ENCODE results near the gene UBR2. TPM values are rescaled to one million over a fixed set of nuclear protein-coding genes. Genes with fewer than 3 reads are reported as not detected.

The UBR2 gene
- total and polyA plus RNA-seq, 2 of the 4 experiments (the other 2 are of a cell fraction) = 7.7 to 32.3 TPM

- in situ Hi-C loops (cut with MboI; ENCODE audit: low sequenced_read_pairs) (no loop called here), dilution Hi-C loops (cut with HindIII; ENCODE audit: low sequenced_read_pairs, unreplicated experiment) (no loop called here), intact Hi-C loops (cut with micrococcal nuclease) (loop anchor here (5.0 kb wide), 1 partner anchor 37 kb away; no protein-coding TSS in a partner anchor)
- Histone ChIP-seq H2AK5ac (ENCODE audit: low read depth, low read length) (no peak overlapping the region), H3K4me1 (ENCODE audit: control insufficient read depth, insufficient read depth, low read length) (no peaks in the 10 kb centered on the region), H4K91ac (ENCODE audit: insufficient read depth, low read depth, low read length) (no peak overlapping the region), H2BK5ac (ENCODE audit: low read depth, low read length, poor library complexity, severe bottlenecking) (no peak overlapping the region), H3K4me3 (ENCODE audit: insufficient read depth, low read depth, low read length) (no peak overlapping the region), H3K27ac (ENCODE audit: insufficient read depth, low read length) (no peak overlapping the region), H3K9me1 (ENCODE audit: insufficient read depth, low read length) (no peaks in the 10 kb centered on the region), H2AK9ac (replicated peaks; ENCODE audit: low read depth, low read length, poor library complexity) (no peak overlapping the region), H2AFZ (replicated peaks; ENCODE audit: low read length, poor library complexity) (no peak overlapping the region), H4K20me1 (ENCODE audit: insufficient read depth, low read length) (no peaks in the 10 kb centered on the region), H2BK15ac (ENCODE audit: low read depth, low read length) (no peak overlapping the region), H3K23ac (ENCODE audit: low read depth, low read length) (no peak overlapping the region), H3K4ac (ENCODE audit: low read depth, low read length) (no peak overlapping the region), H2BK20ac (ENCODE audit: low read depth, low read length) (no peak overlapping the region), H3K9ac (ENCODE audit: low read depth, low read length) (no peak overlapping the region), H3K18ac (ENCODE audit: low read depth, low read length) (no peak overlapping the region), H3K14ac (replicated peaks; ENCODE audit: low read depth, low read length) (no peak overlapping the region), H4K8ac (ENCODE audit: low read depth in 2 of 2, low read length in 2 of 2) (no peak overlapping the region), H3K9me3 (ENCODE audit: control insufficient read depth, insufficient read depth, low read length) (no peaks in the 10 kb centered on the region), H4K5ac (ENCODE audit: low read depth, low read length) (no peak overlapping the region), H3K79me1 (ENCODE audit: low read depth in 1 of 2, low read length in 2 of 2) (no peaks in the 10 kb centered on the region; a peak in 1 of 4 replicates), H3K36me3 (ENCODE audit: control insufficient read depth, insufficient read depth, low read length) (peaks cover 41% of the 10 kb centered on the region), H3K27me3 (ENCODE audit: control insufficient read depth, insufficient read depth, low read length) (no peaks in the 10 kb centered on the region), H3K56ac (ENCODE audit: extremely low read depth, insufficient read depth, low read length) (no peak overlapping the region), H3K4me2 (ENCODE audit: low read depth, low read length) (no peak overlapping the region), H2BK120ac (ENCODE audit: low read depth, low read length) (no peak overlapping the region)
- ChIA-PET CTCF (no interaction called here), POLR2A (ENCODE audit: unreplicated experiment) (no interaction called here)
- no TSS peak for BruUV-seq (replicated peaks)
- WGBS, 2 experiments (ENCODE audit: extremely low coverage in 2 of 2, insufficient read length in 1 of 2) = 100% methylated on average over 2 of the region's 5 CpGs; no CpG with 5 or more reads in 1 of the 2 experiments
- no peak for ATAC-seq (ENCODE audit: low read depth)
- TF ChIP-seq CEBPB (IDR thresholded peaks at IDR 0.05; ENCODE audit: low read depth, low read length) = peak; percentile 46; the same call in 1 of the 2 replicates
- no peak for TF ChIP-seq RAD21 (IDR thresholded peaks at IDR 0.05; ENCODE audit: low read length)
- no peak for DNase-seq
Observed at GRCh38 chr6:42679358-42679757, 115.5 kb downstream of the UBR2 start.
